Parathyroid adenoma (tissue), 2 donors: ENCODE data around the gene DDX21.

ENCODE experiments used
- H2AFZ ChIP-seq: fragments of 300-600 bp; sonication (generic); one replicate; pipeline ENCODE4 v1.7.0; 2017; ENCODE audit warnings: antibody characterized with exemption, mild to moderate bottlenecking
- H3K27ac ChIP-seq: fragments of 300-600 bp; sonication (generic); one replicate; pipeline ENCODE4 v1.7.0; 2017
- H3K27me3 ChIP-seq: fragments of 300-600 bp; sonication (generic); one replicate; pipeline ENCODE4 v1.7.0; 2017; ENCODE audit warnings: low read length; ENCODE audit not compliant: control insufficient read depth, insufficient read depth
- H3K36me3 ChIP-seq: fragments of 300-600 bp; sonication (generic); one replicate; pipeline ENCODE4 v1.7.0; 2017; ENCODE audit warnings: low read length; ENCODE audit not compliant: control insufficient read depth, insufficient read depth
- H3K4me1 ChIP-seq: fragments of 300-600 bp; sonication (generic); one replicate; pipeline ENCODE4 v1.7.0; 2017; ENCODE audit warnings: control low read depth
- H3K4me2 ChIP-seq: fragments of 300-600 bp; sonication (generic); one replicate; pipeline ENCODE4 v1.7.0; 2017; ENCODE audit warnings: low read length
- H3K4me3 ChIP-seq: fragments of 300-600 bp; sonication (generic); one replicate; pipeline ENCODE4 v1.7.0; 2017; ENCODE audit warnings: low read depth, low read length
- H3K79me2 ChIP-seq: fragments of 300-600 bp; sonication (generic); one replicate; pipeline ENCODE4 v1.7.0; 2017; ENCODE audit warnings: control low read depth
- H3K9ac ChIP-seq: fragments of 300-600 bp; sonication (generic); one replicate; pipeline ENCODE4 v1.7.0; 2017; ENCODE audit warnings: mild to moderate bottlenecking
- H3K9me3 ChIP-seq: fragments of 300-600 bp; sonication (generic); one replicate; pipeline ENCODE4 v1.7.0; 2017; ENCODE audit warnings: low read length; ENCODE audit not compliant: control insufficient read depth
- TF ChIP-seq, protein P1 (sequence below): fragments of 300-600 bp; sonication (generic); IDR thresholded peaks from one replicate; pipeline ENCODE4 v1.7.0; 2017; ENCODE audit warnings: antibody characterized with exemption, mild to moderate bottlenecking
- donor health status: primary hyperparathyroidism.

DDX21 gene

DNA sequence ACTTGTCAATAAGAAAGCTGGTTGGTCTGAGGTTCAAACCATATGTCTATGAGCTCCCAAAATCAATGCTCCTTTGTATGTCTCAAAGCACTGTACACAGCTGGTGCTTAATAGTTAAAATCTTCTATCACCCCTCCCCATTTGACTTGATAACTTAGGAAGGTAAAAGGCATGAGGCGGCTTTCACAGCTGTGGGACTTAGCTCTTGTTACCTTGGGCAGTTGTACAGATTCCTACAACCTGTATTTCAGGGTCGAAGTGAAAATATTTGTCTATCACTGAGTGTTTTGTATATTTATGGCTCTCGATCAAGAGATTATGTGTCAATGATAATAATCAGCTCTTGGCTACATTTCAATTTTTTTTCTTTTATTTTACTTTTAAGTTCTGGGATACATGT, 31.6 kb downstream of the DDX21 start:
- Histone ChIP-seq H3K4me2 (no peak overlapping the region), H3K4me1 (peaks cover 6% of the 10 kb centered on the region), H3K79me2 (peaks cover 30% of the 10 kb centered on the region), H3K36me3 (no peaks in the 10 kb centered on the region), H3K4me3 (no peak overlapping the region), H3K27ac (no peak overlapping the region), H3K9ac (no peak overlapping the region), H3K9me3 (no peaks in the 10 kb centered on the region), H3K27me3 (no peaks in the 10 kb centered on the region), H2AFZ (peak overlapping the region; percentile 74)
- TF ChIP-seq, protein P1, sequence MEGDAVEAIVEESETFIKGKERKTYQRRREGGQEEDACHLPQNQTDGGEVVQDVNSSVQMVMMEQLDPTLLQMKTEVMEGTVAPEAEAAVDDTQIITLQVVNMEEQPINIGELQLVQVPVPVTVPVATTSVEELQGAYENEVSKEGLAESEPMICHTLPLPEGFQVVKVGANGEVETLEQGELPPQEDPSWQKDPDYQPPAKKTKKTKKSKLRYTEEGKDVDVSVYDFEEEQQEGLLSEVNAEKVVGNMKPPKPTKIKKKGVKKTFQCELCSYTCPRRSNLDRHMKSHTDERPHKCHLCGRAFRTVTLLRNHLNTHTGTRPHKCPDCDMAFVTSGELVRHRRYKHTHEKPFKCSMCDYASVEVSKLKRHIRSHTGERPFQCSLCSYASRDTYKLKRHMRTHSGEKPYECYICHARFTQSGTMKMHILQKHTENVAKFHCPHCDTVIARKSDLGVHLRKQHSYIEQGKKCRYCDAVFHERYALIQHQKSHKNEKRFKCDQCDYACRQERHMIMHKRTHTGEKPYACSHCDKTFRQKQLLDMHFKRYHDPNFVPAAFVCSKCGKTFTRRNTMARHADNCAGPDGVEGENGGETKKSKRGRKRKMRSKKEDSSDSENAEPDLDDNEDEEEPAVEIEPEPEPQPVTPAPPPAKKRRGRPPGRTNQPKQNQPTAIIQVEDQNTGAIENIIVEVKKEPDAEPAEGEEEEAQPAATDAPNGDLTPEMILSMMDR: no peak

DNA sequence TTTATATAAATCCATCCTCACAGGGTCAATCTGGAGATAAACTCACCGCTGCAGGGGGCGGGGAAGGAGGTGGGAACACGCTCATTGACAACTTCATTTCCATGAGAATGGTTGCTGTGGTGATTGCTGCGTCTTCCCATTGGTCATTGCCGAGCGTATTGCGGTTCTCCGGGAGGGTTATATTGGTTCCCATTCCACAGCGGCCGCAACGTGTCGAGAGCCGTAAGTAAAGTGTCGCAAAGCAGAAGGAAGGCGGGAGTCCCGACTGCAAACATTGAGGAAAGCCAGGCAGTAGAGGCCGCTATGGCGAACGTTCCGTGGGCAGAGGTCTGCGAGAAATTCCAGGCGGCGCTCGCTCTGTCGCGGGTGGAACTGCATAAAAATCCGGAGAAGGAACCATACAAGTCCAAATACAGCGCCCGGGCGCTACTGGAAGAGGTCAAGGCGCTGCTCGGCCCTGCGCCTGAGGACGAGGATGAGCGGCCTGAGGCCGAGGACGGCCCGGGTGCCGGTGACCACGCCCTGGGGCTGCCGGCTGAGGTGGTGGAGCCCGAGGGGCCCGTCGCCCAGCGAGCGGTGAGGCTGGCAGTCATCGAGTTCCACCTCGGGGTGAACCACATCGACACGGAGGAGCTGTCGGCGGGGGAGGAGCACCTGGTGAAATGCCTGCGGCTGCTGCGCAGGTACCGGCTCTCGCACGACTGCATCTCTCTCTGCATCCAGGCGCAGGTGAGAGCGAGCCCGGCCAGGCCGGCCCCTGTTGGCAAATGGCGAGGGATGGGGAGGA, 32.8 kb downstream of the DDX21 start, which contains the start of gene KIFBP:
Gene KIFBP (plus strand): TSS at position 274 of the 787 bp plus-strand sequence. CDS start 30 bp downstream, at position 304.
- peak within 1 kb of the TSS; percentile 73 for H3K4me2 ChIP-seq
- peaks cover 36% of the 10 kb centered on the region for H3K79me2 ChIP-seq
- H3K4me3 ChIP-seq: peak within 1 kb of the TSS; percentile 98
- peak within 1 kb of the TSS; percentile 89 for H3K27ac ChIP-seq
- H3K4me1 ChIP-seq: peaks cover 10% of the 10 kb centered on the region
- TF ChIP-seq, protein P1: peak; percentile 64
- H3K9ac ChIP-seq: peak within 1 kb of the TSS; percentile 78
- no peaks in the 10 kb centered on the region for H3K36me3 ChIP-seq
- H3K9me3 ChIP-seq: no peaks in the 10 kb centered on the region
- H3K27me3 ChIP-seq: no peaks in the 10 kb centered on the region
- peak within 1 kb of the TSS; percentile 74 for H2AFZ ChIP-seq

DNA sequence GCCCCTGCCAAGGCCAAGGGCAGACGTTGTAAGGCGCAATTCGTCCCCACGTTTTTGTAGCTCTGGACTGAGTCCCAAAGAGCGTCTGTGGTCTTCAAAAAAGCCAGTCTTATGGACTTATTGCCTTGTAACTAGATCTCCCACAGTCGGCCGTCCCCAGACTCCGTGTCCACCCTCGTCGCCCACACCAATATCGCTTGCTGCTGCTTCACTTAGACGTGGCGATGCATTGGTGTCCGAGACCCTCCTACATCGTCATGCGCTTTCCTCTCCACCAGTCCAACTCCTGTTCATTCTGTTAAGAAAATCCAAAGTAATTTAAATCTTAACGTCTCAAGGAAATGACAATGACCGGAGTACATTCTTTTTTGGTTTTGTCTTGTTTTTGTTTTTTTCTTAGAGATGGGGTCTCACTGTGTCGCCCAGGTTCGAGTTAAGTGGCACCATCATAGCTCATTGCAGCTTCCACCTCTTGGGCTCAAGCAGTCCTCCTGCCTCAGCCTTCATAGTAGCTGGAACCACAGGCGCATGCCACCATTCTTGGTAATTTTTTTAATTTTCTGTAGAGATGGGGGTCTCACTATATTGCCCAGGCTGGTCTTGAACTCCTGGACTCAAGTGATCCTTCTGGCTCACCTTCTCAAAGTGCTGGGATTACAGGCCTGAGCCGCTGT, 33.5 kb downstream of the DDX21 start:
- H3K27ac ChIP-seq: peak overlapping the region; percentile 89
- H3K27me3 ChIP-seq: no peaks in the 10 kb centered on the region
- TF ChIP-seq, protein P1: no peak
- H3K4me3 ChIP-seq: peak overlapping the region; percentile 98
- H3K9ac ChIP-seq: peak overlapping the region; percentile 78
- H3K4me1 ChIP-seq: peaks cover 10% of the 10 kb centered on the region
- H3K79me2 ChIP-seq: peaks cover 36% of the 10 kb centered on the region
- peak overlapping the region; percentile 74 for H2AFZ ChIP-seq
- H3K9me3 ChIP-seq: no peaks in the 10 kb centered on the region
- H3K4me2 ChIP-seq: peak overlapping the region; percentile 73
- H3K36me3 ChIP-seq: no peaks in the 10 kb centered on the region

DNA sequence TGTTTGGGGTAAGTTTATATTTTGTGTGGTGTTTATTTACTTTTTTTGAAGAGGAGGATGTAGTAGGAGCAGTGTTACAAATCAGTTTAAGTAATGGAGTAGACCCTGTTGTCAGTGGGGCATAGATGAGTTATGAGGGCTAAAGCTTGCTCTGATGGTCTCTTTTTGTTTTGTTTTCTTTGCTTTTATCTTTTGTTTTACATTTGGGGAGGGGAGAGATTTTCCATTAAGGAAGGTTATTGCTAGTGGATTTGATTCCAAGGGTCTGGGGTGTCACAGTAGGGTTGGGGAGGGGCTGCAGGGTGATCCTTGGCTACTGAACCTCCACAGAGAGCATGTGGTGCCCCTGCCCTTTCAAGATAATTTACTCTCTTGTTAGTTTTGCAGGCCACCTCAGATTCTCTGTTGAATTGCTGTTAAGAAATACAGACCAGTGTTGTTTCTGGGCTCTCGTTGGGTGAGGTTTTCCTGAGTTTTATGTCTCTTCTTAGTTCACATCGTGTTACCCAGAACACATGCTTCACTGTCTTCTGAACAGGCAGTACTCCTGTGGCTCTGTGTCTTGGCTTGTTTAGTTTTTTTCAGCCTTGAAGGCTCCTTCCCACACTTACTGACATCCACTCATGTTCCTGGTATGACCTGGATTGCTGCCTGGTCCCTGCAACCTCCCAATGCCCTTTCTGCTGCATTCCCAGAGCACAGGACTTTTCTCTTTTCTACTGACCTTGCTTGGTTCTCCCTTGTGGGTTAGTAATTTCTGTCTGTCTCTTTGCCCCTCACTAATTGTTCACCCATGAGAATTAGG, 36.9 kb downstream of the DDX21 start:
- Histone ChIP-seq H3K4me3 (no peak overlapping the region), H3K9me3 (no peaks in the 10 kb centered on the region), H3K9ac (no peak overlapping the region), H2AFZ (no peak overlapping the region), H3K36me3 (no peaks in the 10 kb centered on the region), H3K79me2 (peaks cover 52% of the 10 kb centered on the region), H3K27ac (no peak overlapping the region), H3K4me1 (peaks cover 10% of the 10 kb centered on the region), H3K4me2 (no peak overlapping the region), H3K27me3 (no peaks in the 10 kb centered on the region)
- TF ChIP-seq, protein P1: no peak
